HEK293 (cell line): Measurements from ENCODE around the gene INAVA.

ENCODE experiments used
- CTCF ChIA-PET: fragments of 350-600 bp; formaldehyde crosslinking; extraction: SDS; loops from one replicate; lab custom pipeline; 2021; ENCODE audit warnings: antibody characterized with exemption; lab: Yijun Ruan, JAX
- POLR2A ChIA-PET: fragments of 300-600 bp; formaldehyde crosslinking; extraction: SDS; loops from one replicate; lab custom pipeline; 2020; ENCODE audit warnings: antibody characterized with exemption, inconsistent platforms; lab: Yijun Ruan, JAX
- H3K27ac ChIP-seq: fragments of 200-500 bp; sonication (Bioruptor generic); 2 replicates; pipeline ENCODE4 v1.5.1; 2014; ENCODE audit warnings: low read depth, low read length, control low read depth, inconsistent platforms; ENCODE audit errors: extremely low read depth
- H3K36me3 ChIP-seq, 2 experiments: fragments of 200-500 bp in 1 of 2; sonication (Bioruptor generic) in 1 of 2; 1 replicate in 1 of 2; 2 replicates in 1 of 2; pipeline ENCODE4 v1.5.1; 2014 to 2017; ENCODE audit warnings: inconsistent platforms in 2 of 2, low read length in 2 of 2; ENCODE audit not compliant: control insufficient read depth in 2 of 2, insufficient read depth in 1 of 2
- H3K4me1 ChIP-seq: fragments of 200-500 bp; sonication (Bioruptor generic); 2 replicates; pipeline ENCODE4 v1.5.1; 2014; ENCODE audit warnings: mild to moderate bottlenecking, low read length, inconsistent platforms; ENCODE audit not compliant: control insufficient read depth, insufficient read depth
- H3K4me3 ChIP-seq: 2 replicates; pipeline ENCODE4 v1.5.1; 2011; ENCODE audit warnings: low read depth, mild to moderate bottlenecking, control low read depth, low read length, moderate library complexity
- H3K9me3 ChIP-seq: fragments of 200-500 bp; sonication (Bioruptor generic); 2 replicates; pipeline ENCODE4 v1.5.1; 2014; ENCODE audit warnings: low read depth, low read length, inconsistent platforms; ENCODE audit not compliant: control insufficient read depth, insufficient read depth
- GLI4 ChIP-seq: fragments of 450-650 bp; formaldehyde crosslinking; IDR thresholded peaks from 2 replicates; pipeline ENCODE4 v1.5.1; 2016; ENCODE audit warnings: missing biosample characterization, missing genetic modification characterization
- KLF10 ChIP-seq: fragments of 450-650 bp; IDR thresholded peaks from 2 replicates; pipeline ENCODE4 v1.5.1; 2018; ENCODE audit warnings: missing biosample characterization, mild to moderate bottlenecking, missing genetic modification characterization
- SCRT1 ChIP-seq: fragments of 450-650 bp; formaldehyde crosslinking; IDR thresholded peaks from 2 replicates; pipeline ENCODE4 v1.5.1; 2016; ENCODE audit warnings: missing biosample characterization, missing genetic modification characterization, borderline replicate concordance
- SETDB1 ChIP-seq: IDR thresholded peaks from one replicate; pipeline ENCODE4 v1.6.1; 2017; ENCODE audit warnings: mild to moderate bottlenecking, low read length, moderate library complexity, mixed read lengths; ENCODE audit not compliant: insufficient read length
- ZFP41 ChIP-seq: fragments of 450-650 bp; formaldehyde crosslinking; IDR thresholded peaks from 2 replicates; pipeline ENCODE4 v1.5.1; 2016; ENCODE audit warnings: missing biosample characterization, missing genetic modification characterization, borderline replicate concordance
- ZIC2 ChIP-seq: fragments of 450-650 bp; formaldehyde crosslinking; IDR thresholded peaks from 2 replicates; pipeline ENCODE4 v1.5.1; 2016; ENCODE audit warnings: missing biosample characterization, missing genetic modification characterization
- ZNF121 ChIP-seq: fragments of 450-650 bp; formaldehyde crosslinking; IDR thresholded peaks from 2 replicates; pipeline ENCODE4 v1.5.1; 2016; ENCODE audit warnings: missing biosample characterization, missing genetic modification characterization
- ZNF184 ChIP-seq: fragments of 450-650 bp; IDR thresholded peaks from 2 replicates; pipeline ENCODE4 v1.5.1; 2018; ENCODE audit warnings: missing biosample characterization, mild to moderate bottlenecking, missing genetic modification characterization
- ZNF335 ChIP-seq: fragments of 450-650 bp; formaldehyde crosslinking; conservative IDR thresholded peaks from 2 replicates; pipeline ENCODE4 v1.5.1; 2016; ENCODE audit warnings: missing biosample characterization, missing genetic modification characterization
- ZNF37A ChIP-seq: fragments of 450-650 bp; IDR thresholded peaks from 2 replicates; pipeline ENCODE4 v1.5.1; 2018; ENCODE audit warnings: missing biosample characterization, missing genetic modification characterization
- ZNF398 ChIP-seq: fragments of 450-650 bp; formaldehyde crosslinking; IDR thresholded peaks from 2 replicates; pipeline ENCODE4 v1.5.1; 2017; ENCODE audit warnings: missing biosample characterization, missing genetic modification characterization
- ZNF433 ChIP-seq: fragments of 450-650 bp; formaldehyde crosslinking; IDR thresholded peaks from 2 replicates; pipeline ENCODE4 v1.5.1; 2016; ENCODE audit warnings: missing biosample characterization, missing genetic modification characterization, low read depth
- ZNF473 ChIP-seq: fragments of 450-650 bp; formaldehyde crosslinking; IDR thresholded peaks from 2 replicates; pipeline ENCODE4 v1.5.1; 2017; ENCODE audit warnings: missing biosample characterization, missing genetic modification characterization
- ZNF501 ChIP-seq: fragments of 450-650 bp; formaldehyde crosslinking; IDR thresholded peaks from 2 replicates; pipeline ENCODE4 v1.5.1; 2016; ENCODE audit warnings: missing biosample characterization, missing genetic modification characterization
- ZNF548 ChIP-seq: fragments of 450-650 bp; formaldehyde crosslinking; IDR thresholded peaks from 2 replicates; pipeline ENCODE4 v1.5.1; 2016; ENCODE audit warnings: missing biosample characterization, missing genetic modification characterization
- TF ChIP-seq, protein P1 (sequence below): fragments of 450-650 bp; formaldehyde crosslinking; IDR thresholded peaks from 2 replicates; pipeline ENCODE4 v1.5.1; 2016; ENCODE audit warnings: missing biosample characterization, missing genetic modification characterization
- TF ChIP-seq, protein P2 (sequence below): fragments of 450-650 bp; formaldehyde crosslinking; IDR thresholded peaks from 2 replicates; pipeline ENCODE4 v1.5.1; 2016; ENCODE audit warnings: missing biosample characterization, missing genetic modification characterization
- TF ChIP-seq, protein P3 (sequence below): fragments of 450-650 bp; formaldehyde crosslinking; IDR thresholded peaks from 2 replicates; pipeline ENCODE4 v1.5.1; 2016; ENCODE audit warnings: missing biosample characterization, missing genetic modification characterization
- TF ChIP-seq, protein P4 (sequence below): fragments of 450-650 bp; formaldehyde crosslinking; IDR thresholded peaks from 2 replicates; pipeline ENCODE4 v1.5.0; 2017; ENCODE audit warnings: missing biosample characterization, missing genetic modification characterization, borderline replicate concordance

Gene INAVA

GRCh38 chr1:200905411-200906052 lies 10.8 kb downstream of the INAVA start (continued):
- TF ChIP-seq, protein P1, sequence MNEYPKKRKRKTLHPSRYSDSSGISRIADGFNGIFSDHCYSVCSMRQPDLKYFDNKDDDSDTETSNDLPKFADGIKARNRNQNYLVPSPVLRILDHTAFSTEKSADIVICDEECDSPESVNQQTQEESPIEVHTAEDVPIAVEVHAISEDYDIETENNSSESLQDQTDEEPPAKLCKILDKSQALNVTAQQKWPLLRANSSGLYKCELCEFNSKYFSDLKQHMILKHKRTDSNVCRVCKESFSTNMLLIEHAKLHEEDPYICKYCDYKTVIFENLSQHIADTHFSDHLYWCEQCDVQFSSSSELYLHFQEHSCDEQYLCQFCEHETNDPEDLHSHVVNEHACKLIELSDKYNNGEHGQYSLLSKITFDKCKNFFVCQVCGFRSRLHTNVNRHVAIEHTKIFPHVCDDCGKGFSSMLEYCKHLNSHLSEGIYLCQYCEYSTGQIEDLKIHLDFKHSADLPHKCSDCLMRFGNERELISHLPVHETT, result no peak
- no peak for TF ChIP-seq ZIC2 (tag by site-specific recombination)
- TF ChIP-seq ZNF473, result no peak
- no peak for TF ChIP-seq KLF10 (tag by site-specific recombination)

DNA sequence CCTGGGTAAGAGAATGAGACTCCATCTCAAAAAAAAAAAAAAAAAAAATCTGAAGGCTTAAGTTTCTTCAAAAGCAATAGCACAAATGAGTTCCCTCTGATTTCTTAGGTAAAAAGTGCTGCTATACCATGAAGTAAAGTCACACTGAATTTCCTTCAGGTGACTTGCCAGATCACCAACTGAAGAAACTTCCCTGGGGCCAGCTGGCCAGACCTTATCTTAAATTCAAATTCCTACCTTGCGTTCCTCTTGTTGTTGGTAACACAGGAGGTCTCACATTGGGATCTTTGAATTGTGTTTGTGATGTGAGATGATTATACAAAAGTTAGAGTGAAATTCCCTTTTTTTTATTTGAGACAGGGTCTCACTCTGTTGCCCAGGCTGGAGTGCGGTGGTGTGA lies 11.8 kb downstream of the INAVA start:
- POLR2A ChIA-PET, result no interaction called here
- H3K4me1 ChIP-seq, result no peaks in the 10 kb centered on the region; the same call in 1 of the 2 replicates
- H3K9me3 ChIP-seq, result no peaks in the 10 kb centered on the region
- TF ChIP-seq ZNF121 (tag by site-specific recombination), result peak; percentile 44; the same call in 1 of the 2 replicates
- no peak for TF ChIP-seq ZNF398 (tag by site-specific recombination)
- TF ChIP-seq, protein P1, result no peak
- TF ChIP-seq, protein P2, sequence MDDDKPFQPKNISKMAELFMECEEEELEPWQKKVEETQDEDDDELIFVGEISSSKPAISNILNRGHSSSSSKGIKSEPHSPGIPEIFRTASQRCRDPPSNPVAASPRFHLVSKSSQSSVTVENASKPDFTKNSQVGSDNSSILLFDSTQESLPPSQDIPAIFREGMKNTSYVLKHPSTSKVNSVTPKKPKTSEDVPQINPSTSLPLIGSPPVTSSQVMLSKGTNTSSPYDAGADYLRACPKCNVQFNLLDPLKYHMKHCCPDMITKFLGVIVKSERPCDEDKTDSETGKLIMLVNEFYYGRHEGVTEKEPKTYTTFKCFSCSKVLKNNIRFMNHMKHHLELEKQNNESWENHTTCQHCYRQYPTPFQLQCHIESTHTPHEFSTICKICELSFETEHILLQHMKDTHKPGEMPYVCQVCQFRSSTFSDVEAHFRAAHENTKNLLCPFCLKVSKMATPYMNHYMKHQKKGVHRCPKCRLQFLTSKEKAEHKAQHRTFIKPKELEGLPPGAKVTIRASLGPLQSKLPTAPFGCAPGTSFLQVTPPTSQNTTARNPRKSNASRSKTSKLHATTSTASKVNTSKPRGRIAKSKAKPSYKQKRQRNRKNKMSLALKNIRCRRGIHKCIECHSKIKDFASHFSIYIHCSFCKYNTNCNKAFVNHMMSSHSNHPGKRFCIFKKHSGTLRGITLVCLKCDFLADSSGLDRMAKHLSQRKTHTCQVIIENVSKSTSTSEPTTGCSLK, result no peak
- no peak for TF ChIP-seq ZNF473
- no peak for TF ChIP-seq ZNF433 (tag by site-specific recombination)
- TF ChIP-seq, all 188 proteins: peak for 1
- H3K27ac ChIP-seq, result no peak overlapping the region
- CTCF ChIA-PET, result no interaction called here
- H3K4me3 ChIP-seq, result no peak overlapping the region
- peaks cover 0 to 44% of the 10 kb centered on the region in 2 experiments; a peak in 1 of 3 replicates for H3K36me3 ChIP-seq

- no peak overlapping the region for H3K27ac ChIP-seq
- no peaks in the 10 kb centered on the region for H3K9me3 ChIP-seq
- H3K4me3 ChIP-seq, result no peak overlapping the region
- ChIA-PET CTCF (interaction anchor here (0.6 to 0.7 kb wide), 3 partner anchors 16 to 528 kb away, joined by 3 to 4 read pairs (median 3); no protein-coding TSS in a partner anchor), POLR2A (no interaction called here)
- no peaks in the 10 kb centered on the region; the same call in 1 of the 2 replicates for H3K4me1 ChIP-seq
- H3K36me3 ChIP-seq, result peaks cover 0 to 40% of the 10 kb centered on the region in 2 experiments; a peak in 1 of 3 replicates
- TF ChIP-seq ZNF37A (tag by site-specific recombination) (no peak), ZNF548 (no peak), SCRT1 (tag by site-specific recombination) (no peak), GLI4 (tag by site-specific recombination) (no peak), ZFP41 (tag by site-specific recombination) (no peak), ZNF335 (no peak), SETDB1 (no peak), ZNF184 (no peak), ZNF501 (tag by site-specific recombination) (no peak)
- TF ChIP-seq, protein P3, sequence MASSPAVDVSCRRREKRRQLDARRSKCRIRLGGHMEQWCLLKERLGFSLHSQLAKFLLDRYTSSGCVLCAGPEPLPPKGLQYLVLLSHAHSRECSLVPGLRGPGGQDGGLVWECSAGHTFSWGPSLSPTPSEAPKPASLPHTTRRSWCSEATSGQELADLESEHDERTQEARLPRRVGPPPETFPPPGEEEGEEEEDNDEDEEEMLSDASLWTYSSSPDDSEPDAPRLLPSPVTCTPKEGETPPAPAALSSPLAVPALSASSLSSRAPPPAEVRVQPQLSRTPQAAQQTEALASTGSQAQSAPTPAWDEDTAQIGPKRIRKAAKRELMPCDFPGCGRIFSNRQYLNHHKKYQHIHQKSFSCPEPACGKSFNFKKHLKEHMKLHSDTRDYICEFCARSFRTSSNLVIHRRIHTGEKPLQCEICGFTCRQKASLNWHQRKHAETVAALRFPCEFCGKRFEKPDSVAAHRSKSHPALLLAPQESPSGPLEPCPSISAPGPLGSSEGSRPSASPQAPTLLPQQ (tag by site-specific recombination), result no peak
- TF ChIP-seq, protein P1, result no peak
- TF ChIP-seq, protein P4, sequence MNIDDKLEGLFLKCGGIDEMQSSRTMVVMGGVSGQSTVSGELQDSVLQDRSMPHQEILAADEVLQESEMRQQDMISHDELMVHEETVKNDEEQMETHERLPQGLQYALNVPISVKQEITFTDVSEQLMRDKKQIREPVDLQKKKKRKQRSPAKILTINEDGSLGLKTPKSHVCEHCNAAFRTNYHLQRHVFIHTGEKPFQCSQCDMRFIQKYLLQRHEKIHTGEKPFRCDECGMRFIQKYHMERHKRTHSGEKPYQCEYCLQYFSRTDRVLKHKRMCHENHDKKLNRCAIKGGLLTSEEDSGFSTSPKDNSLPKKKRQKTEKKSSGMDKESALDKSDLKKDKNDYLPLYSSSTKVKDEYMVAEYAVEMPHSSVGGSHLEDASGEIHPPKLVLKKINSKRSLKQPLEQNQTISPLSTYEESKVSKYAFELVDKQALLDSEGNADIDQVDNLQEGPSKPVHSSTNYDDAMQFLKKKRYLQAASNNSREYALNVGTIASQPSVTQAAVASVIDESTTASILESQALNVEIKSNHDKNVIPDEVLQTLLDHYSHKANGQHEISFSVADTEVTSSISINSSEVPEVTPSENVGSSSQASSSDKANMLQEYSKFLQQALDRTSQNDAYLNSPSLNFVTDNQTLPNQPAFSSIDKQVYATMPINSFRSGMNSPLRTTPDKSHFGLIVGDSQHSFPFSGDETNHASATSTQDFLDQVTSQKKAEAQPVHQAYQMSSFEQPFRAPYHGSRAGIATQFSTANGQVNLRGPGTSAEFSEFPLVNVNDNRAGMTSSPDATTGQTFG (tag by site-specific recombination), result no peak
These were observed 13.0 kb downstream of the INAVA start for GRCh38 chr1:200907611-200908097.
